WTC11 (cell line): Measurements from ENCODE around the gene DACT3.

Experiments
- CTCF ChIP-seq: fragments of 200-600 bp; IDR thresholded peaks from 2 replicates; pipeline ENCODE4 v1.8.0; 2022; ENCODE audit warnings: antibody characterized with exemption
- NFYB ChIP-seq: sonication (generic); formaldehyde crosslinking; conservative IDR thresholded peaks from 2 replicates; pipeline ENCODE4 v1.8.0; 2022; ENCODE audit warnings: low read depth, missing genetic modification reagents
- TP53 ChIP-seq: sonication (generic); formaldehyde crosslinking; IDR thresholded peaks from 2 replicates; pipeline ENCODE4 v1.8.1; 2023; ENCODE audit warnings: mild to moderate bottlenecking, missing genetic modification reagents
- ZNF232 ChIP-seq: sonication (generic); formaldehyde crosslinking; IDR thresholded peaks from 2 replicates; pipeline ENCODE4 v1.8.0; 2022; ENCODE audit warnings: mild to moderate bottlenecking, missing genetic modification reagents
- TF ChIP-seq, protein P1 (sequence below): fragments of 250-450 bp; sonication (Bioruptor Pico); IDR thresholded peaks from 2 replicates; pipeline ENCODE4 v1.8.0; 2021; ENCODE audit warnings: mild to moderate bottlenecking
- TF ChIP-seq, protein P2 (sequence below): sonication (generic); formaldehyde crosslinking; IDR thresholded peaks from 2 replicates; pipeline ENCODE4 v1.8.1; 2023; ENCODE audit warnings: mild to moderate bottlenecking, missing genetic modification reagents, moderate library complexity

DNA sequence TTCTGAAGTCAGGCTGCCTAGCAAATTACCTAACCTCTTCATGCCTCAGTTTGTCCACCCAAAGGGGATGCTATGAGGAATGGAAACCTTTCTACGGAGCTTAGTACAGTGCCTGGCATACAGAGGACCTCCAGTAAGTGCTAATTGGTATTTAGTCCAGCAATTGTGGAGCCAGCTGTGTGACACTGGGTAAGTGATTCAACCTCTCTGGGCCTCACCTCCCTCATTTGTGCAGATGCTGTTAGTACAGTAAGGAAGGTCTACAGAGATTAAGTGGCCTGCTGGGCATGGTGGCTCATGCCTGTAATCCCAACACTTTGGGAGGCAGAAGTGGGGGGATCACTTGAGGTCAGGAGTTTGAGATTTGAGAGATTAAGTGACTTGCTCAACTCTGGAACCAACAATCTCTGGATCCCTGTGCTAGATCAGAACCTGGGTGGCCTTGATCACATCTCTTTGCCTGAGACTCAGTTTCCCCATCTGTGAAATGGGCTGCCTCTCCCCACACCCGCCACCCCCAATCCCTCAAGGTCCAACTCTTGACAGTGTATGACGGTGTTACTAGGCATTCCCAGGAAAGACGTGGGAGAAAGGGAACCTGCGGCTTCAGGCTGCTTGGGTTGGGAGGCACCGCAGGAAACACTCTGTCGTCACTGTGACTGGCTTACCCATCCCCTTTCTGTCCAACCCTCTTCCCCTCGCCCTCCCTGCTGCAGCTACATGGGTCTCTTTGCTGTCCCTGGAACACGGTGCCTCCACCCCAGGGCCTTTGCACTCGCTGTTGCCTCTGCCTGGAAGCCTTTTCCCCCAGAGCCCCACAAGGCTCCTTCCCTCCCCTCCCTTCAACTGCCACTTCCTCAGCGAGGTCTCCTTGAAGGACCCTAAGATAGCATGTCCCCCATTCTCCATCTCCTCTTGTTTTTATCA is 37.7 kb upstream of the DACT3 start:
- TF ChIP-seq CTCF (no peak), NFYB (CRISPR knock-in tag) (no peak), TP53 (CRISPR knock-in tag) (no peak), ZNF232 (no peak)
- TF ChIP-seq, protein P1, sequence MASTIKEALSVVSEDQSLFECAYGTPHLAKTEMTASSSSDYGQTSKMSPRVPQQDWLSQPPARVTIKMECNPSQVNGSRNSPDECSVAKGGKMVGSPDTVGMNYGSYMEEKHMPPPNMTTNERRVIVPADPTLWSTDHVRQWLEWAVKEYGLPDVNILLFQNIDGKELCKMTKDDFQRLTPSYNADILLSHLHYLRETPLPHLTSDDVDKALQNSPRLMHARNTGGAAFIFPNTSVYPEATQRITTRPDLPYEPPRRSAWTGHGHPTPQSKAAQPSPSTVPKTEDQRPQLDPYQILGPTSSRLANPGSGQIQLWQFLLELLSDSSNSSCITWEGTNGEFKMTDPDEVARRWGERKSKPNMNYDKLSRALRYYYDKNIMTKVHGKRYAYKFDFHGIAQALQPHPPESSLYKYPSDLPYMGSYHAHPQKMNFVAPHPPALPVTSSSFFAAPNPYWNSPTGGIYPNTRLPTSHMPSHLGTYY (CRISPR knock-in tag) = no peak
- TF ChIP-seq, protein P2, sequence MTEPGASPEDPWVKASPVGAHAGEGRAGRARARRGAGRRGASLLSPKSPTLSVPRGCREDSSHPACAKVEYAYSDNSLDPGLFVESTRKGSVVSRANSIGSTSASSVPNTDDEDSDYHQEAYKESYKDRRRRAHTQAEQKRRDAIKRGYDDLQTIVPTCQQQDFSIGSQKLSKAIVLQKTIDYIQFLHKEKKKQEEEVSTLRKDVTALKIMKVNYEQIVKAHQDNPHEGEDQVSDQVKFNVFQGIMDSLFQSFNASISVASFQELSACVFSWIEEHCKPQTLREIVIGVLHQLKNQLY (CRISPR knock-in tag) = no peak
